Cerebellar nuclear complex (tissue), 1 donor: ENCODE measurements around the gene ZMIZ1.
"Not testable (repeated sequence)": the region's sequence is repeated elsewhere in the genome, so short reads cannot be mapped to it uniquely, and the experiment has no call there.

ENCODE experiments used
- DNase-seq, 2 experiments: peaks; one replicate each; lab custom pipeline; 2025; lab: John Stamatoyannopoulos, UW

The ZMIZ1 gene

DNA sequence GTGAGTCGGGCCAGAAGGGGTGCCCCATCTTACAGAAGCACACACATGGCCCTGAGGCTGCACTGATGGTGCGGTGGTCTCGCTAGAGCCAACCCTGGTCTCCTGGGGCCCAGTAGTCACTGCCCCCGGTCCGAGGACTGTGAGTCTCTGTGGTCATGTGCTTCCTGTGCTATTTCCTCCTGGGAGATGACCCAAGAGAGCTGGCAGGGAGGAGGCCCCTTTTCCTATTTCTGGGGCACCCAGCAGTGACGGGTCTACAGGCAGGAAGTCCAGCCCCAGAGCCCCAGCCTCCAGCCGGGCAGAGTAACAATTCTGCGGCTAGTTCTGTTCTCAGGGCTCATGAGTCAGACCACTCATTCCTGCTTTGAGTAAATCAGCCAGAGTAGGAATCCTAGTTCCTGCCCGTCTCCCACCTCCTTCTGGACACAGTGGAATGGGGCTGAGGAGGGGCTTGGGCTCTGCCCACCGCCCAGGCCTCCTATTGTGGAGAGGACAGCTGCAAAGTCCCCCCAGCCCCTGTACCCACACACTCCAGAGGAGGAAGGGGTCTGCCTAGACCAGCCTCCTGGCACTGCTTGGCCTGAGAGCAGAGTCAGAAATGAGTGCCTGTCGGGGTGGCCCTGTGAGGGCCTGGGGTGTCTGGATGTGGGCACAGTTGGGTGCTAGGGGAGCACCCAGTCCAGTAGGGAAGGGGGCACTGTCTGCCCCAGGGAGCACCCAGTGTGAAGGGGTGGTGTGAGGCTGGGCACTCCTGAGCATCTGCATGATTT, 198.0 kb downstream of the ZMIZ1 start:
- no peak for DNase-seq

GRCh38 chr10:79267499-79267898, 198.7 kb downstream of the ZMIZ1 start:
- no peak for DNase-seq

DNA sequence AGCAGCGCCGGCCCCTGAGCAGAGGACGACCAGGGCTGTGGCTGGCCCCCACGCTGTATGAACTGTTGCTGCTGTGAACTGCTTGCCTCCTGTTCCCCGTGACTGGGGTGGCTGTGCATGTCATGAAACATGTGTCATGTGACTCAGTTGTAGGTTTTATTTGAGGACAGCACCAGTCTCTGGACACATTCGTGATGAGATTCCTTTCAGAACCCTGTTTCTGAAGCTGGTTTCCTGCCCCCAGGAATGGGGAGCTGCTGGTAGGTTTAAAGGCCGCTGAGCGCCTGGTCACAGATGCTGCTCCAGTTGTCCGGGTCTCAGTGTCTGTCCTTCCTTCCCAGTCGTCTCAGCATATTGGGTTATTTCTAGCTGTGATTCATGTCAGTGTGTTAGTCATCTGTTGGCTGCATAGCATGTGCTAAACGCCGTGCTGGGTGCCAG, 199.4 kb downstream of the ZMIZ1 start:
- no peak for DNase-seq

DNA sequence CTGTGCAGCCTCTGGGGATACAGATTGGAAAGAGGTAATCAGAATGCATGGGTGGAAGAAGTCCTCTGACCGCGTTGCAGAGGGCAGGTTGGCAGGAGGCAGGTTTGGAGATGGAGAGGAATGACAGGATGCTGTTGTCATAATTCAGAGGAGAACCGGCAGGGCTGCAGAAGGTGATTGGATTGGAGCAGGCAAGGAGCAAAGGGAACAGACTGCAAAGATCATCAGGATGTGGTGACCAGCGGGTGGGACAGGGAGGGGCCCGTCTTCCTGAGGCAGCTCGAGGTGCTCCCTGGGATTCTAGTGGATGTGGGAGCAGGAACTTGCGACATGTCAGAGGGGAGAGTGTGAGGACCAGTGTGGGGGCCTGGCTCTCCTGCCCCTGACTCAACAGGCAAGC, 200.0 kb downstream of the ZMIZ1 start:
- no peak for DNase-seq

- DNase-seq, result no peak
Observed at GRCh38 chr10:79269443-79269842, 200.7 kb downstream of the ZMIZ1 start.

GRCh38 chr10:79269969-79270368, 201.2 kb downstream of the ZMIZ1 start:
- no peak for DNase-seq

GRCh38 chr10:79270466-79271246, 201.9 kb downstream of the ZMIZ1 start:
- DNase-seq, result no peak

GRCh38 chr10:79272353-79272752, 203.6 kb downstream of the ZMIZ1 start:
- DNase-seq, result no peak

DNA sequence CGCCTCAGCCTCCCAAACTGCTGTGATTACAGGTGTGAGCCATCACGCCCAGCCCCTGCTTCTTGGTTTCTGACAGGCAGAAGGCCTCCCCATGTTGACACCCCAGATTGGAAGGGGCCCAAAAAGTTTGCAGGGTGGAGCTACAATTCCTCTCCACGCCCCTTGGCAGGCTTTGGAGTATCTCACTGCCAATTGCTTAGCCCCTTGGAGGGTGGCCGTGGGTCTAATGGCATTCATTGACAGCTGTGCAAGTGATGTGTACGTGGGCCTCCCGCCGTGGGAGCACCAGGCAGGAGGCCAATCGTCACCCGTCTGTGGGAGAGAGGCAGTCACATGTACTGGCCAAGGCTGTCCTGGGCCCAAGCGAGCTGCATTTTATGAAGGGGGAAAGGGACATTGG, 204.8 kb downstream of the ZMIZ1 start:
- DNase-seq, result no peak

DNA sequence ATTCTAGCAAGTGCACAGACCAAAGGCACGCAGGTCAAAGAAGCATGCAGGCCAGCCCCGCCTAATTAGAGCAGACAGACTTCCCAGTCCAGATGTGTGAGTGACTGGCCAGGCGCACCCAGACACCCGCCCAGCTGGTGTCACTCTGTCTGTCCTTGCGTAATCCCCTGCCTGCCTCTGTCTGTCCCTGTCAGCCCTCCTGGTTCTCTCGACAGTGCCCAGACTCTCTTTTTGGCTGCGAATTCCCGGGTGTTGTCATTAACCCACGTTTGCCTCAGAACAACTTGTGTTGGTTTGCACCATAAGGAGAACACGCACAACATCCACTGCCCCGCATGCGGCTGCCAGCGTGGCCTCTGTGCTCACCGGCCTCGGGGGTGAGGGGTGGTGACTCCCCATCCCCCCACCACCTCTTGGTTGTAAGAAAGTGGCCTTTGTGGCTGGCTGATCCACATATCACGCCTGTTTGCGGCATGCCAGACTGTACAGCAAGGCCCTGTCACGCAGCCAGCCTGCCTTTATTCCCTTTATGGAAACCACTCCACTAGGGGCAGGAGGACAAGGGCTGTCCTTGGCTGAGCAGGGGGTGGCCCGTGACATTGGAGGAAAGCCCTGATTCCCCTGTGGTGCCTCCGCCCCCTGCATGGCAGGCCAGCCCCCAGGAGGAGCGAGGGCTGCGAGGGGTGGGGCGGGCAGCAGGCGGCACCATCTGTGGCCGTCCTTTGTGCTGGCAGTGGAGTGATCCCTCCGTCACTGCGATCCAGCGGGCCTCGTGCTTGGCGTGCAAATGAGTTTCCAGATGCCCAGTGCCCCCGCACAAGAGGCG, 205.7 kb downstream of the ZMIZ1 start:
- peak in 1 of 2 experiments; percentile 51 for DNase-seq

- DNase-seq, result no peak
Observed at GRCh38 chr10:79275105-79275430, 206.3 kb downstream of the ZMIZ1 start.

GRCh38 chr10:79275431-79275851, 206.7 kb downstream of the ZMIZ1 start:
- DNase-seq, result peak; percentile 34 to 53

DNA sequence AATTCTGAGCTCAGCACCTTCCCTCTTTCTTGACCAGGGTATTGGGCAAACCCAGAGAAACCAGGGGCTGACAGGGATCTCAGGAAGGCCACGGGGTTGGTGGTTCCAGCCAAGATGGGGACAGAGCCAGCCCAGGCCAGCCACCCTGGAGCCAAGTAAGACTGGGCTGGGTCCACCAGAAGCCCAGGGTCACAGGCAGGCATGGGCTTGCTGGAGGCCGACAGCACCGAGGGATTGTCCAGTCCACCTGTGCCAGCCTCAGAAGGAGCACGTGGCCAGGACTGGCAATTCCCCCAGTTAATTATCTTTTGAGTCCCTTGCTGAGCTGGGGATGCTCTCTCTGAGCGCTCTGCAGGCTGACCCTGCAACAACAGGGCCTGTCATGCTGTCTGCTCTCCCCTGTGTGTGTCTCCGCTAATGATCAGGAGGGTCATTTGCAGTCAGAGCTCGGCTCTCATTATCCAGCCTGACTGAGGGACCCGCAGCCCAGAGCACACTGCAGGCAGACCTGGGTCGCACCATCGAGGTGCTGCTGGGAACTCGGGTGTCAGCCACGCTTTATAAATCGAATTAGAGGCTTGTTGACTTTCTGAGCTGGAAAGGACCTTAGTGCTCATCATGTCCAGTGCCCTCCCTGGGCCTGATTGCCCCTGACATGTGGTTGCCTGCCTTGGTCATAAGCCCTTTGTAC, 209.0 kb downstream of the ZMIZ1 start:
- DNase-seq, result peak; percentile 32 to 62

DNA sequence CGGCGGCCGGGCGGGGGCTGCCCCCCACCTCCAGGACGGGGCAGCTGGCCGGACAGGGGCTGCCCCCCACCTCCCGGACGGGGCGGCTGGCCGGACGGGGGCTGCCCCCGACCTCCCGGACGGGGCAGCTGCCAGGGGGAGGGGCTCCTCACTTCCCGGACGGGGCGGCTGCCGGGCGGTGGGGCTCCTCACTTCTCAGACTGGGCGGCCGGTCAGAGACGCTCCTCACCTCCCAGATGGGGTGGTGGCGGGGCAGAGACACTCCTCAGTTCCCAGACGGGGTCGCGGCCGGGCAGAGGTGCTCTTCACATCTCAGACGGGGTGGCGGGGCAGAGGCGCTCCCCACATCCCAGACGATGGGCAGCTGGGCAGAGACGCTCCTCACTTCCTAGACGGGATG, 210.3 kb downstream of the ZMIZ1 start:
- not testable (repeated sequence) for DNase-seq

- no peak for DNase-seq
Observed at GRCh38 chr10:79280956-79281355, 212.2 kb downstream of the ZMIZ1 start.

GRCh38 chr10:79282388-79282787, 213.6 kb downstream of the ZMIZ1 start:
- no peak for DNase-seq

GRCh38 chr10:79283616-79284015, 214.8 kb downstream of the ZMIZ1 start:
- DNase-seq, result no peak

DNA sequence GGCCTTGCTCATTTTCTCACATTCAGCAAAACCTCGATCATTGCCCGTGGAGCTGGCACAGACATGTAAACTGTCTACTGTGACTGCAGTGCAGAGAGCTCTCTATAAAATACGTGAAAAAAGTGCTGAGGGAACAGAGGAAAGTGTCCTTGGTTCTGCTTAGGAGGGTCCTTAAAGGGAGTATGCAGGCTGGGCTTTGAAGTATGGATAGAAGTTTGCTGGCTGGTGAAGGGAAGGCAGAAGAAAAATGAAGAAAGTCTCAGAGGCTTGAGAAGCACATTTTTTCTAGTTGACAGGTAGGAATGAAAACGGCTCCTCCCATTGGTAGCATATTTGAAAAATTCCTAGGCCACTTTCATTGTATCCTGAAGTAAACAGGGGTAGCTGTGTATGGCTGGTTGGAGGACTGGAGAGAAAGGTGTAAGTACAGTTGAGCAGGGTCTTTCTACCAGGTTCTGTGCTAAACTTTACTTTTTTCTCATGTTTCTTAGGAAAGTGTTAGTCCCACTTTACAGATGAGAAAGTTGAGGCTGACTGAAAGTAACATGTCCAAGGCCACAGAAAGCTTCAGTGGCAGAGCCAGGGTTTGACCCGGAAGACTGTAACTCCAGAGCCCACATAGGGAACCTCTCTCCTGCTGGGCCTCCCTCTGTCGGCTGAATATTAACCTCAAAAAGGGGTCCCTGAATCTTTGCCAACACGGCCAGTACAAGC, 215.5 kb downstream of the ZMIZ1 start:
- DNase-seq, result no peak

DNA sequence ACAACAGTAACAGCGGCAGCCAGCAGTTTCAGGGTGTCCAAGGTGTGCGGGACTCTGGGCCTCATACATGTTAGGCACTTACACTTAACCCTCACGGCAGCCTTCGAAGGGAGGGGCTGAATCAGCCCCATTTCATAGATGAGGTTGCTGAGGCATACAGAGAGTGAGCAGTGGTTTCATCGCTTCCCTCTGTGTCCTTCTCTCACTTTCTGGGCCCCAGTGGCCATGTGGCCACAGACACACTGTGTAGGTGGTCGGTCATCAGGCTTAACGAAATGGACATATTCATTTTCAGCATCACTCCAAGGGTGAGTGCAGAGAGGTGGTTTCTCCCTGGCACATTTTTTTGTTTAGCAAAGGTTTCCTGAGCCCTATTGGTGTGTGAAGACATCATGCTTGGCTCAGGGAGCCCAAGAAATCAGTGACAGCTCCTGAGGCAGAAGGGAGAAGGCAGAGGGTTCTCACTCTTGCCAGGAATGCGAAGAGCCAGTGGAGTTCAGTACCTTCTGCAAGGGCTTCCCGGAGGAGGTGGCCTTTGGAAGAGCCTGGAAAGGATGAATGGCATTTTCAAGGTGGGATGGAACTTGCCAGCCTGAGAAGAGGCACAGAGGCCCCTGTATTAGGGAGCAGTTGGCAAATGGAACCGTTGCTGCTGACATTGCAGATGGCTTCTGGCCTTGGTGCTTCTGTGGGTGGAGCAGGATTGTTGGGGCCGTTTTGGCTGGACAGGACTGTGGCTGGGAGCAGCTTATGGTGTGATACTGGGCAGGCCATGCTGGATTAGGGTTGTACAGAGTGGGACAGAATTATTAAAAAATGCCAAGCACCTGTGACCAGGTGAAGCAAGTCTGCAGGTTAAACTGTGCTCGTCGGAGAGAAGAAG, 216.8 kb downstream of the ZMIZ1 start:
- DNase-seq, result peak in 1 of 2 experiments; percentile 14

DNA sequence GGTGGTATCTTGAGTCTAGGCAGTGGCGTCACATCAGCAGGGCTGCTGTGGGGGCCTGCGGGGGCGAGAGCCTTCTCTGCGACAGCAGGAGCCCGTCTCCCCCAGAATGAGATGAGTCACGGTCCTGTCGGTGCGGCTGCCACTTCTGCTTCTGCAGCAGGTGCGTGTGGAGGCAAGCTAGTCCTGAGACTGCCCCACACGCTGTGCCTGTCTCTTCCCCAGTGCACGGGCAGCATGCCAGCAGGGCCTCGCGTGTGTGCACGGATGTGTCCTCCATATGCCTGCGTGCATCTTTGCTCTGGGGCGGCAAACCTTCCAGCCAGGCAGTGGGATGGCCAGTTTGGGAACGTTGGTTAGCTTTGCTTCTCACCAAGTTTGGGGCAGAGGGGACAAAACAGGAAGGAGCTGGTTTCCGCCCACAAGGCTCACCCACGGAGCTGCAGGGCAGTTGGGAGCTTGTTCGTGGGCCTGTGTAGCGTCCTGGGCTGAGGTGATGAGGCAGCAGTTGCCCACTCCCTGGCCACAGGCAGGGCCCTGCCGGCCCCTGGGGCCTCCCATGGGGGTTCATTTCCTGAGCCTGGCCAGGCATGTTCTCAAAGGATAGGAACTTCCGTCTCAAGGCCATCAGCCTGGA, 217.7 kb downstream of the ZMIZ1 start:
- DNase-seq, result no peak
